GM18951 (cell line): Measurements from ENCODE around the gene CPAMD8.

Source experiments
- POLR2A ChIP-seq: IDR thresholded peaks from 4 replicates; pipeline ENCODE4 v1.6.1; 2011; ENCODE audit warnings: mild to moderate bottlenecking; ENCODE audit not compliant: insufficient read length, insufficient read depth; ENCODE audit errors: extremely low read depth
- in situ Hi-C: fragments of 300-500 bp; cut with MboI; formaldehyde crosslinking; loops from one replicate; pipeline ENCODE4 v1.12.0; 2022; ENCODE audit warnings: low sequenced_read_pairs, mixed read lengths, inconsistent platforms; ENCODE audit not compliant: unreplicated experiment

Gene CPAMD8

DNA sequence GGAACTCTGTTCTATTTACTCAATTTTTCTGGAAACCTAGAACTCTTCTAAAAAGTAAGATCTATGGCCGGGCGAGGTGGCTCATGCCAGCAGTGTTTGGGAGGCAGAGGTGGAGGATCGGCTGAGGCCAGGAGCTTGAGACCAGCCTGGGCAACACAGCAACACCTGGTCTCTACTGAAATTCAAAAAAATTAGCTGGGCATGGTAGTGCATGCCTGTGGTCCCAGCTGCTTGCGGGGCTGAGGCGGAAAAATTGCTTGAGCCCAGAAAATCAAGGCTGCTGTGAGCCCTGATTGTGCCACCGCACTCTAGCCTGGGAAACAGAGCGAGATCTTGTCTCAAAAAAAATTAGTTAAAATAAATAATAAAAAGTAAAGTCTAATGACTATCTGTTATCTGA lies 109.2 kb downstream of the CPAMD8 start:
- in situ Hi-C loops = no loop called here
- TF ChIP-seq POLR2A = no peak

DNA sequence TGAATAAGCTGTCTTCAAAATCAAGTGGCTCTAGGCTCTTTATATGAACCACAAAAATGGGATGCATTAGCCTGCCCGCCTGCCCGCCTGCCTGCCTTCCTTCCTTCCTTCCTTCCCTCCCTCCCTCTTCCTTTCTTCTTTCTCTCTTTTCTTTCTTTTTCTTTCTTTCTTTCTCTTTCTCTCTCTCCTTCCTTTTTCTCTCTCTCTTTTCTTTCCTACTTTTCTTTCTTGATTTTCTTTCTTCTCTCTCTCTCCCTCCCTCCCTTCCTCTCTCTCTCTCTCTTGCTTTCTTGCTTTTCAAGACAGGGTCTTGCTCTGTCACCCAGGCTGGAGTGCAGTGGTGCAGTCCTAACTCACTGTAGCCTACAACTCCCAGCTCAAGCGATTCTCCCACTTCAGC lies 110.9 kb downstream of the CPAMD8 start:
- TF ChIP-seq POLR2A = no peak
- in situ Hi-C loops = no loop called here

DNA sequence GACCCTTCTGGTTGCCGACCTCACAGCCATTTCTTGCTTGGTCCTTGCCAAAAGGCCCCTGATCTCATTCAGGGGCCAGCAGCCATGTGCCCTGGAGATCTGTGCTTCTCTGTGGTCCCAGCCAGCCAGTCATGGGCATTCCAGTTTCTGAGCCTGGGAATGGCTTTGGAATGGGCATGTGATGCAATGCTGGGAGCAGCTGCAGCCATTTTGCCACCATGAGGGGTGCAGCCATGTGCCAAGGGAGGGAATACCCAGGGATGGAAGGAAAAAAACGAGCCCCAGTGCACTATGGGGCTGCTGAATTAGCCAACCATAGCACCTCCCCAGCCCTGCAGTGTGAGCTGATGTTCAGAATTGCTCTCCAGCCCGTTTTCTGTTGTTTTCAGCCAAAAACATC lies 111.5 kb downstream of the CPAMD8 start:
- no peak for TF ChIP-seq POLR2A
- in situ Hi-C loops = no loop called here

DNA sequence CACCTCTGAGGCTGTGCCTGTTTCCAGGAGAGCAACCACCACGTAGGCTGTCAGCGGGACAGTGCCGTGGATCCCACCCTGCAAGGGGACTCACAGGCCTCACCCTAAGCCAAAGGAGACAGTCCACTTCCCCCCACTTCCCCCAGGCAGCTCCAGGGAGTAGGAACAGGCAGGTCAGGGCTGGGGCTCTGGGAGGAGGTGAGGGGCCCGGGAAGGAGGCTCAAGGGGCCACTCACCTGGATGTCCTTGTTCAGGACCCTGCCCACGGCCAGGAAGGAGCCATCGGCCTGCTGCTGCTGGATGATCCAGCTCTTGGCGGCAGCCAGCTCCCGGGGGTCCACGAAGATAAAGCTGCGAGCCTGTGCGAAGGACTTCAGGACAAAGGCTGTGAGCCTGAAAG lies 112.2 kb downstream of the CPAMD8 start:
- no peak for TF ChIP-seq POLR2A
- in situ Hi-C loops = no loop called here

DNA sequence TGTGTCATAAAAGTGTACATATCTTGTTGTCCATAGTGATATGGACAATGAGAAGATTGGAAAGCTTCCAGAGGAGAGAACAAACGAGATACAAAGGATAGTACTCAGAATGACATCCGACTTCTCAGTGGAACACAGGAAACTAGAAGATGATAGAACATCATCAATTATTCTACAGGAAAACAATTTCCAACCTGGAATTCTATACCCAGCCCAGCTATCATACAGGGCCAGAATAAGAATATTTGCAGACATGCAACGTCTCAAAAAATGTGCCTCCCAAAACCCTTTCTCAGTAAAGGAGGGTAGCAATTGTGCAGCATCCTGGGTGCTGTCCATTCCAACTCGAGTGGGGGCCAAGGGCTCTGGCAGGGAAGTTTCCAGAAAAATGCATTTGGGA lies 113.8 kb downstream of the CPAMD8 start:
- no peak for TF ChIP-seq POLR2A
- in situ Hi-C loops = no loop called here

DNA sequence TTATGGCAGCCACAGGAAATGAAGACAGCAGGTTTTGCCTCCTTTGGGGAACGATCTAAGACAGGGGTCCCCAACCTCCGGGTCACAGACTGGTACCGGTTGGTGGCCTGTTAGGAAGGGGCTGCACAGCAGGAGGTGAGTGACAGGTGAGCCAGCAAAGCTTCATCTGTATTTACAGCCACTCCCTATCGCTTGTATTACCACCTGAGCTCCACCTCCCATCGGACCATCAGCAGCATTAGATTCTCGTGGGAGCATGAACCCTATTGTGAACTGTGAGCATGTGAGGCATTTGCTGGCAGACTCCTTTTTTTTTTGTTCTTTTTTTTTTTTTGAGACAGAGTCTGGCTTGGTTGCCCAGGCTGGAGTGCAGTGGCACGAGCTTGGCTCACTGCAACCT lies 115.6 kb downstream of the CPAMD8 start:
- no peak for TF ChIP-seq POLR2A
- in situ Hi-C loops = no loop called here

DNA sequence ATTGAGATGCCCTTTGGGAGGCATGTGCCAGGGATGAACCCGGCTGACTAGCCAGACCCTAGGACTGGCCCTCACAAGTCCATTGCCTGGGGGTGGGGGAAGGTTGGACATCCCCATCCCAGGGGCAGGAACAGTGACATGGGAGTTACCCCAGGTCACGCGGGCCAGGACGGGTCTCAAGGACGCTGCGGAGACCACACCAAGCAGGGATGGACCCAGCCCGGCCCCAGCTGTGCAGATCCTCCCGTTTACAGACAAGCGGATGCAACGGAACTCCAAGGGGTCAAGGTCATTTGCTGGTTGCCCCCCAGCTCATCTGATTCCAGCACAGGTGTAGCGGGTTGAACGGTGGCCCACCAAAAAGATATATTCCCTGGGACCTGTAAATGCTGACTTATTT lies 117.9 kb downstream of the CPAMD8 start:
- in situ Hi-C loops = no loop called here
- TF ChIP-seq POLR2A = no peak

DNA sequence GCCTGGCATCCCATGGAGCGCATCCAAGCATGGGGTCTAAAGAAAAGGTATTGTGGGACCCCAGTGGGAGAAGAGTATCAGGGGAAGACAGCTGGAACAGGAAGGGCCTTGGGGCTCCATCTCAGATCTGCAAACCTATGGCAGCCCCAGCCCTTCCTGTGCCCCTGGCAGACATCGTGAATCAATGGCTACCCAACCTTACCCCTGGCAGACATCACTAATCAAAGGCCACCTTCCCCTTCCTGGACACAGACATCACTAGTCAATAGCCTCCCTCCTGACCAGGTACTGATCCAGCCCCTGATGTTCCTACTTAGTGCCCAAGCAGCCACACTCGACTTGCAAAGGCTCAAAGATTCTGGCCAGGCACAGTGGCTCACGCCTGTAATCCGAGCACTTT lies 122.0 kb downstream of the CPAMD8 start:
- in situ Hi-C loops = no loop called here
- no peak for TF ChIP-seq POLR2A

DNA sequence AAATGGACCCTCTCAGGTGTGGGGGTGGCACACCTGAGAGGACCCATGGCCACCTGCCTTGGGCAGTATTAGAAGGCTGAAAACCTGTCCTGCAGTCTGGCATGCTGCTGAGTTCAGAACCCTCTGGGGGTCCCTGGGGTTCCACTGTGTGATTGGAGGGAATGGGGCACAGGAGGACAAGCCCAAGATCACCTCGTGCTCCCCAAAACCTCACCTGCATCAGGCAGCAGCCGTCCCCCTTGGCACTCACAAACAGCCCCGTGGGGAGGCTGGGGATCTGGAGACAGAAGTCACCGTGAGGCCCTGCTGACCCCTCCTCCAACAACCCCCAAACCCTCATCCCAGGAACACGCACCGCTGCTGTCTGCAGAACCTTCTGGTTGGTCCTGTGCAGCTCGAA lies 123.3 kb downstream of the CPAMD8 start:
- in situ Hi-C loops = no loop called here
- TF ChIP-seq POLR2A = no peak

DNA sequence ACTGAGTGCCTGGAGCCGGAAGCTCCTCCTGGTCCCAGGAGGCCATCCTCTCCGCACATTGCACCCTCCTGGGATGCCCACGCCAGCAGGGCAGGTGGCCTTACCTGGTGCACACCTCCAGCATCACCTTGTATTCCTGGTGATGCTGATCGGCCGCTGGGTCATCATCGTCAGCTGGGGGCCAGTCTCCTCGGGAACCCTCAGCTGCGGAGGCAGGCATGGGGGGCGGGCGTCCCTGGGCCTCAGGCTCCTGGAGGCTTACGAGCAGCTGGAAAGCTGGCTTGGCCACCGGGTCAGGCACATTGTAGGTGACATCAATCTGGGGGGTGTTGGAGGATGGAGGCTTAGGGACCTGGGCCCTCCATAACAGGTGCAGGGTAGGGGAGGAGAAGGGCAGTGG lies 124.1 kb downstream of the CPAMD8 start:
- in situ Hi-C loops = no loop called here
- TF ChIP-seq POLR2A = no peak

DNA sequence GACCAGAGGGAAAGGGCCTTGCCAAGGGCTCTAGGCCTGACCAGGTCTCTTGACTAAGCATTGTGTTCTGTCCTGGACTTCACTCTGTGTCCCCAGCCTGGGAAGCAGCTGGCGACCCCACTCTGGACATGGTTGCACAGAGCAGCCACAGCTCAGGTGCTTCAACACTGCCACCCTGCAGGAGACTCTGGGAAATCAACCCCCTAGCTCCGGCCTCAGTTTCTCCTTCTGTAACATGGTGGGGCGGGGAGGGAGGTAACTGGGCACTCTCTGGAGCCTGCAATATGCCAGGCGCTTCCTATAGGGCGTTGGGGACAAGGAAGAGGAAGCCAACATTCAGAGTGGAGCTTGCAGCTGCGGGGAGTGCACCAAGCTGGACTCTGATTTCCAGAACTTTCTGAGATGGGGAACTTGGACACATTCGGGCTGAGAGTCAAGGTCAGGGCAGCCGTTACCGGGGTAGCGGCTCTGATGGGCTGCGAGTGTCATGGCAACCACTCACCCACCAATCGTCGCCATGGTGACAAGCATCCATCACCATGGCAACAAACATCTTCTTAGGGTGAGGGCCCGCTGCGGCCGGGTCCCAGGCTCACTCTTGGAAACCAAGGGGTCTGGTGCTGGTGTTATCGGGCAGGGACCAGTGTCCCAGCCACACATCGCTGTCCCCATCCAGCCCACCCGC lies 125.0 kb downstream of the CPAMD8 start:
- in situ Hi-C loops = no loop called here
- no peak for TF ChIP-seq POLR2A

DNA sequence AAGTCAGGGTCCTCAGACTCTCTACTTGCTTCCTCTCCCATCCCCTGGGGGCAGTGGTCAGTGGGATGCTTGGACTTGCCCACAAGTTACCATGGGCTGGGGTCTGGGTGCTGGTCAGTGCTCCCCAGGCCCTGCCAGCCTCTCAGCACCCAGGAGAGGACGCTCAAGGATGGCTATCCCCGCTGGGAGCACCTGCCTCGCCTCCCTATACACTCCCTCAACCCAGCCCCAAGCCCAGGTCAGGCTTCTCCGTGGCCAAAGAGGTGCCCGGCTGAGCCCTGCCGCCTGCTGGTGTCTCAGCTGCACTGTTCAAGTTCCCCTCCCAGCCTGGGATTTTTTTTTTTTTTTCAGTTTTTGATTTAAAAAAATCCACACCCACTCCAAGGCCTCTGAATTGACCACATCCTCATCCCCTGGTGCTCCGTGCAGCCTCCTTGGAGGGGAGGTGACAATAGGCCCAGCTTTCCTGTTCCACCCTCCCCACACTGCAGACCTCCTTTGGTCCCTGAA lies 127.0 kb downstream of the CPAMD8 start:
- in situ Hi-C loops = no loop called here

DNA sequence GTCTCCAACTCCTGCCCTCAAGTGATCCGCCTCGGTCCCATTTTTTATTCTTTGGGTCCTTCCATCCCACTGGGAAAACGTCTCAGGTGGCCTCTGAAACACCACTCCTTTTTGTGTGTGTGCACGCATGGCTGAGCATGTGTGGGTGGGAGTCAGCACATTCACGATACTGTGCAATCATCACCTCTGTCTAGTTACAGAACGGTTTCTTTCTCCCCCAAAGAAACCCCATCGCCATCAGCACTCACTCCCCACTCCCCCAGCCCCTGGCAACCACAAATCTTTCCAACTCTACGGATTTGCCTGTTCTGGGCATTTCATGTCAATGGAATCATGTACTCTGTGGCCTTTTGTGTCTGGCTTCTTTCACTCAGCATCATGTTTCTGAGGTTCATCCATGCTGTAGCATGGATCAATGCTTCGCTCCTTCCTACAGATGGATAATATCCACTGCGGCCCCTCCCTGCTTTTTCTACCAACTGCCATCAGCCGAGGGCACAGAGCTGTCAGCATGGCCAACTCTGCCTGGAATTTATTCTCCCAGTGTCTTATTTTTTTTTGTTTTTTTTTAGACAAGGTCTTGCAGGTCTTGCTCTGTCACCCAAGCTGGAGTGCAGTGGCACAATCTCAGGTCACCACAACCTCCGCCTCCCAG lies 128.1 kb downstream of the CPAMD8 start:
- in situ Hi-C loops = no loop called here
- TF ChIP-seq POLR2A = no peak

More for the DNA sequence above, 127.0 kb downstream of the CPAMD8 start:
- no peak for TF ChIP-seq POLR2A

DNA sequence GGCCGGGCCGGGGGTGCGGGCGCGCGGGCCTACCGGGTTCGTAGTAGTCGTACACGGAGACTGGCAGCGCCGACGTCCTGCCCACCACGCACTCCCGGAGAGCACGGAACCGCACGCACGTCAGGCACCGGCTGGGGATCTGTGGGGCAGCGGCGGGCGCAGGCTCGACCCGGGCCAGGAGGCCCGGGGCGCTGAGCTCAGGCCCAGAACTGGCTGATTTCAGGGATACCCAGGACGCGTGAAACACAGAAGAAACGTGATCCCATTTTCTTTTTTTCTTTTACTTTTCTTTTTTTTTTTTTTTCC lies 128.8 kb downstream of the CPAMD8 start:
- no peak for TF ChIP-seq POLR2A
- in situ Hi-C loops = no loop called here
